GM13977 (cell line): Measurements from ENCODE around the gene SLC20A1.

ENCODE experiments used
- DNase-seq: peaks from one replicate; pipeline ENCODE4 v3.0.0; 2012; ENCODE audit warnings: low spot score
- CTCF ChIP-seq: IDR thresholded peaks from 2 replicates; pipeline ENCODE4 v1.5.1; 2012; ENCODE audit warnings: mild to moderate bottlenecking, control low read depth; ENCODE audit not compliant: insufficient read depth; ENCODE audit errors: extremely low read depth, missing control alignments
- in situ Hi-C: fragments of 300-500 bp; cut with MboI; formaldehyde crosslinking; loops from one replicate; pipeline ENCODE4 v1.12.0; 2022; ENCODE audit warnings: low sequenced_read_pairs, low pct_unique_long_range_greater_than_20kb, mixed read lengths, inconsistent platforms; ENCODE audit not compliant: unreplicated experiment

The SLC20A1 gene

GRCh38 chr2:112634153-112634873, 11.4 kb upstream of the SLC20A1 start:
- no peak for TF ChIP-seq CTCF
- in situ Hi-C loops: no loop called here
- no peak for DNase-seq

- DNase-seq: no peak
- no peak for TF ChIP-seq CTCF
- in situ Hi-C loops: no loop called here
Observed at GRCh38 chr2:112634874-112635157, 10.9 kb upstream of the SLC20A1 start.

GRCh38 chr2:112636605-112637288, 9.0 kb upstream of the SLC20A1 start:
- in situ Hi-C loops: no loop called here
- TF ChIP-seq CTCF: no peak
- peak; percentile 47 for DNase-seq

- TF ChIP-seq CTCF: no peak
- in situ Hi-C loops: no loop called here
- DNase-seq: no peak
Observed at GRCh38 chr2:112637289-112637660, 8.5 kb upstream of the SLC20A1 start.

- in situ Hi-C loops: no loop called here
- no peak for TF ChIP-seq CTCF
- DNase-seq: no peak
Observed at GRCh38 chr2:112639936-112640335, 5.8 kb upstream of the SLC20A1 start.

- DNase-seq: no peak
- no peak for TF ChIP-seq CTCF
- in situ Hi-C loops: no loop called here
Observed at GRCh38 chr2:112640467-112640799, 5.3 kb upstream of the SLC20A1 start.
